Measurements from ENCODE around the gene NFAM1.

The NFAM1 gene

GRCh38 chr22:42443240-42444076 is 11.3 kb upstream of the NFAM1 start:
- 46% methylated on average over 6 of the region's 6 CpGs for WGBS
- Histone ChIP-seq H2BK15ac (ENCODE audit: low read depth, poor library complexity, severe bottlenecking) (peak overlapping the region; percentile 91), H3K9me3 (ENCODE audit: control insufficient read depth, low read length) (peaks cover 4% of the 10 kb centered on the region)

GRCh38 chr22:42442748-42443147 is 10.5 kb upstream of the NFAM1 start:
- no peak overlapping the region for H3K4me2 ChIP-seq (ENCODE audit: low read length, poor library complexity, severe bottlenecking)
- H3K4ac ChIP-seq (ENCODE audit: low read depth in 1 of 2, low read length in 2 of 2), result no peak overlapping the region
- no peaks in the 10 kb centered on the region for H3K36me3 ChIP-seq (ENCODE audit: control insufficient read depth in 1 of 2, insufficient read depth in 2 of 2, low read depth in 1 of 2, low read length in 2 of 2)
- H3K9me3 ChIP-seq (ENCODE audit: control insufficient read depth, low read length), result peaks cover 4% of the 10 kb centered on the region
- no peak overlapping the region for H2BK15ac ChIP-seq (ENCODE audit: low read depth, poor library complexity, severe bottlenecking)
- no peak overlapping the region for H3K23ac ChIP-seq (ENCODE audit: low read length in 2 of 2)
- peaks cover 0 to 10% of the 10 kb centered on the region in 2 experiments for H3K27me3 ChIP-seq (ENCODE audit: control insufficient read depth in 1 of 2, insufficient read depth in 1 of 2, low read length in 2 of 2)
- no peak overlapping the region for H4K91ac ChIP-seq (ENCODE audit: low read length)
- no peak overlapping the region for H2BK5ac ChIP-seq (ENCODE audit: low read depth, low read length, poor library complexity, severe bottlenecking)
- H2BK12ac ChIP-seq (ENCODE audit: low read length in 2 of 2), result no peak overlapping the region
- WGBS, result 97% methylated on average over 4 of the region's 4 CpGs
- no peak overlapping the region for H2BK120ac ChIP-seq (ENCODE audit: low read depth, low read length)
- no peak overlapping the region for H3K18ac ChIP-seq (ENCODE audit: low read depth in 1 of 2, low read length in 2 of 2)
- no peak overlapping the region for H3K9ac ChIP-seq (ENCODE audit: low read length)
- no peak overlapping the region for H3K27ac ChIP-seq (ENCODE audit: low read length, poor library complexity, severe bottlenecking)
- H3K14ac ChIP-seq (ENCODE audit: low read length in 2 of 2), result no peak overlapping the region
- no peaks in the 10 kb centered on the region for H3K79me1 ChIP-seq (replicated peaks; ENCODE audit: low read length, poor library complexity, severe bottlenecking)
- DNase-seq, result no peak
- no peak overlapping the region for H3K4me3 ChIP-seq (ENCODE audit: insufficient read depth in 1 of 2, low read depth in 1 of 2, low read length in 2 of 2)
- H2AK5ac ChIP-seq (ENCODE audit: low read length, severe bottlenecking), result no peak overlapping the region
- H3K4me1 ChIP-seq (ENCODE audit: control insufficient read depth, insufficient read depth, low read depth, low read length), result peaks cover 25% of the 10 kb centered on the region
- H2AFZ ChIP-seq (ENCODE audit: low read depth, low read length), result no peak overlapping the region
- H4K8ac ChIP-seq (ENCODE audit: low read length), result no peak overlapping the region

More at GRCh38 chr22:42443240-42444076, 11.3 kb upstream of the NFAM1 start:
- Histone ChIP-seq H3K9ac (ENCODE audit: low read length) (peak overlapping the region; percentile 72), H4K91ac (ENCODE audit: low read length) (peak overlapping the region; percentile 86), H2BK12ac (ENCODE audit: low read length in 2 of 2) (peak overlapping the region in 1 of 2 experiments; percentile 72), H3K14ac (ENCODE audit: low read length in 2 of 2) (no peak overlapping the region), H3K23ac (ENCODE audit: low read length in 2 of 2) (peak overlapping the region in 1 of 2 experiments; percentile 6), H3K36me3 (ENCODE audit: control insufficient read depth in 1 of 2, insufficient read depth in 2 of 2, low read depth in 1 of 2, low read length in 2 of 2) (no peaks in the 10 kb centered on the region), H2BK120ac (ENCODE audit: low read depth, low read length) (no peak overlapping the region), H3K4ac (ENCODE audit: low read depth in 1 of 2, low read length in 2 of 2) (peak overlapping the region; percentile 82 to 83), H3K4me3 (ENCODE audit: insufficient read depth in 1 of 2, low read depth in 1 of 2, low read length in 2 of 2) (peak overlapping the region in 1 of 2 experiments; percentile 72), H3K18ac (ENCODE audit: low read depth in 1 of 2, low read length in 2 of 2) (peak overlapping the region; percentile 54 to 90), H3K27ac (ENCODE audit: low read length, poor library complexity, severe bottlenecking) (no peak overlapping the region), H3K27me3 (ENCODE audit: control insufficient read depth in 1 of 2, insufficient read depth in 1 of 2, low read length in 2 of 2) (peaks cover 0 to 9% of the 10 kb centered on the region in 2 experiments), H2AK5ac (ENCODE audit: low read length, severe bottlenecking) (no peak overlapping the region), H4K8ac (ENCODE audit: low read length) (peak overlapping the region; percentile 99), H2AFZ (ENCODE audit: low read depth, low read length) (peak overlapping the region; percentile 66), H2BK5ac (ENCODE audit: low read depth, low read length, poor library complexity, severe bottlenecking) (no peak overlapping the region), H3K79me1 (replicated peaks; ENCODE audit: low read length, poor library complexity, severe bottlenecking) (no peaks in the 10 kb centered on the region), H3K4me1 (ENCODE audit: control insufficient read depth, insufficient read depth, low read depth, low read length) (peaks cover 19% of the 10 kb centered on the region), H3K4me2 (ENCODE audit: low read length, poor library complexity, severe bottlenecking) (peak overlapping the region; percentile 84)
- no peak for DNase-seq

GRCh38 chr22:42440728-42441127 is 8.5 kb upstream of the NFAM1 start:
- no peak overlapping the region for H3K27ac ChIP-seq (ENCODE audit: low read length, poor library complexity, severe bottlenecking)
- no peaks in the 10 kb centered on the region for H3K36me3 ChIP-seq (ENCODE audit: control insufficient read depth in 1 of 2, insufficient read depth in 2 of 2, low read depth in 1 of 2, low read length in 2 of 2)
- H3K14ac ChIP-seq (ENCODE audit: low read length in 2 of 2), result no peak overlapping the region
- no peak overlapping the region for H3K23ac ChIP-seq (ENCODE audit: low read length in 2 of 2)
- no peak overlapping the region for H2BK15ac ChIP-seq (ENCODE audit: low read depth, poor library complexity, severe bottlenecking)
- H3K79me1 ChIP-seq (replicated peaks; ENCODE audit: low read length, poor library complexity, severe bottlenecking), result no peaks in the 10 kb centered on the region
- no peaks in the 10 kb centered on the region for H3K9me3 ChIP-seq (ENCODE audit: control insufficient read depth, low read length)
- peaks cover 4 to 17% of the 10 kb centered on the region in 2 experiments for H3K27me3 ChIP-seq (ENCODE audit: control insufficient read depth in 1 of 2, insufficient read depth in 1 of 2, low read length in 2 of 2)
- H3K9ac ChIP-seq (ENCODE audit: low read length), result no peak overlapping the region
- peaks cover 29% of the 10 kb centered on the region for H3K4me1 ChIP-seq (ENCODE audit: control insufficient read depth, insufficient read depth, low read depth, low read length)
- H3K4me2 ChIP-seq (ENCODE audit: low read length, poor library complexity, severe bottlenecking), result no peak overlapping the region
- no peak overlapping the region for H2BK5ac ChIP-seq (ENCODE audit: low read depth, low read length, poor library complexity, severe bottlenecking)
- no peak overlapping the region for H4K91ac ChIP-seq (ENCODE audit: low read length)
- no peak overlapping the region for H2AFZ ChIP-seq (ENCODE audit: low read depth, low read length)
- no peak overlapping the region for H2BK120ac ChIP-seq (ENCODE audit: low read depth, low read length)
- no peak overlapping the region for H3K4ac ChIP-seq (ENCODE audit: low read depth in 1 of 2, low read length in 2 of 2)
- no peak overlapping the region for H3K4me3 ChIP-seq (ENCODE audit: insufficient read depth in 1 of 2, low read depth in 1 of 2, low read length in 2 of 2)
- 84% methylated on average over 14 of the region's 15 CpGs for WGBS
- H4K8ac ChIP-seq (ENCODE audit: low read length), result no peak overlapping the region
- H3K18ac ChIP-seq (ENCODE audit: low read depth in 1 of 2, low read length in 2 of 2), result no peak overlapping the region
- no peak overlapping the region for H2BK12ac ChIP-seq (ENCODE audit: low read length in 2 of 2)
- no peak for DNase-seq
- H2AK5ac ChIP-seq (ENCODE audit: low read length, severe bottlenecking), result no peak overlapping the region

- no peak overlapping the region for H2AFZ ChIP-seq (ENCODE audit: low read depth, low read length)
- no peak overlapping the region for H2BK5ac ChIP-seq (ENCODE audit: low read depth, low read length, poor library complexity, severe bottlenecking)
- no peak overlapping the region for H2BK120ac ChIP-seq (ENCODE audit: low read depth, low read length)
- H2AK5ac ChIP-seq (ENCODE audit: low read length, severe bottlenecking), result no peak overlapping the region
- no peak overlapping the region for H3K27ac ChIP-seq (ENCODE audit: low read length, poor library complexity, severe bottlenecking)
- H3K9me3 ChIP-seq (ENCODE audit: control insufficient read depth, low read length), result no peaks in the 10 kb centered on the region
- H3K4me1 ChIP-seq (ENCODE audit: control insufficient read depth, insufficient read depth, low read depth, low read length), result peaks cover 29% of the 10 kb centered on the region
- H3K9ac ChIP-seq (ENCODE audit: low read length), result peak overlapping the region; percentile 59
- H3K4ac ChIP-seq (ENCODE audit: low read depth in 1 of 2, low read length in 2 of 2), result peak overlapping the region in 1 of 2 experiments; percentile 32
- H4K8ac ChIP-seq (ENCODE audit: low read length), result no peak overlapping the region
- H3K23ac ChIP-seq (ENCODE audit: low read length in 2 of 2), result no peak overlapping the region
- no peak overlapping the region for H3K4me2 ChIP-seq (ENCODE audit: low read length, poor library complexity, severe bottlenecking)
- WGBS, result 75% methylated on average over 20 of the region's 20 CpGs
- no peak overlapping the region for H2BK15ac ChIP-seq (ENCODE audit: low read depth, poor library complexity, severe bottlenecking)
- H3K4me3 ChIP-seq (ENCODE audit: insufficient read depth in 1 of 2, low read depth in 1 of 2, low read length in 2 of 2), result peak overlapping the region; percentile 22 to 72
- H3K14ac ChIP-seq (ENCODE audit: low read length in 2 of 2), result peak overlapping the region in 1 of 2 experiments; percentile 71
- peak; percentile 19 for DNase-seq
- peak overlapping the region in 1 of 2 experiments; percentile 84 for H2BK12ac ChIP-seq (ENCODE audit: low read length in 2 of 2)
- H3K36me3 ChIP-seq (ENCODE audit: control insufficient read depth in 1 of 2, insufficient read depth in 2 of 2, low read depth in 1 of 2, low read length in 2 of 2), result no peaks in the 10 kb centered on the region
- peak overlapping the region in 1 of 2 experiments; percentile 4 for H3K18ac ChIP-seq (ENCODE audit: low read depth in 1 of 2, low read length in 2 of 2)
- no peaks in the 10 kb centered on the region for H3K79me1 ChIP-seq (replicated peaks; ENCODE audit: low read length, poor library complexity, severe bottlenecking)
- no peak overlapping the region for H4K91ac ChIP-seq (ENCODE audit: low read length)
- H3K27me3 ChIP-seq (ENCODE audit: control insufficient read depth in 1 of 2, insufficient read depth in 1 of 2, low read length in 2 of 2), result peaks cover 4 to 21% of the 10 kb centered on the region in 2 experiments
Observed at GRCh38 chr22:42439821-42440674, 7.8 kb upstream of the NFAM1 start.

All from mesenchymal stem cell (in vitro differentiated cells and primary cell).